Anterior cingulate cortex (tissue), 58 donors: ENCODE measurements around the gene ELP2.

Experiments used
- DNase-seq, 58 donors: peaks; one replicate each; lab custom pipeline; 2025; lab: John Stamatoyannopoulos, UW

ELP2 gene

DNA sequence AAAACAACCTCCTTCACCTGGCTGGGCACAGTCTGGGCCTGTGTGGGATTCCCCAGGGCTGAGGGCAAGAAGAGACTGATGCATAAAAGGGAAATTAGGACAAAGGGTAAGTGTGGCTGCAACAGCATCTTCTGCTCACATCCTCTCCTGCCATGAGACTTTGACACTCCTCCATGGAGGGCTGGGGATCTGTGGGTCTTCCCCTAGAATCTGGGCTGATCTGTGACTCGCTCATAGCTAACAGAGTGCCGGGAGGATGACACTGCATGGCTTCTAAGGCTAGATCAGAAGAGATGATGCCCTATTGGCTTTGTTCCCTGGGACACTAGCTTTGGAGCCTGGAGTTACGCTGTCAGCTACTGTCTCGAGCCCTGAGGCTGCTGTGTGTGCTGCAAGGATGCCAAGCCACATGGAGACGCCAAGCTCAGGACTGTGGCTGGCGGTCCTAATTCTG is 81.9 kb downstream of the ELP2 start:
- DNase-seq = no peak

DNA sequence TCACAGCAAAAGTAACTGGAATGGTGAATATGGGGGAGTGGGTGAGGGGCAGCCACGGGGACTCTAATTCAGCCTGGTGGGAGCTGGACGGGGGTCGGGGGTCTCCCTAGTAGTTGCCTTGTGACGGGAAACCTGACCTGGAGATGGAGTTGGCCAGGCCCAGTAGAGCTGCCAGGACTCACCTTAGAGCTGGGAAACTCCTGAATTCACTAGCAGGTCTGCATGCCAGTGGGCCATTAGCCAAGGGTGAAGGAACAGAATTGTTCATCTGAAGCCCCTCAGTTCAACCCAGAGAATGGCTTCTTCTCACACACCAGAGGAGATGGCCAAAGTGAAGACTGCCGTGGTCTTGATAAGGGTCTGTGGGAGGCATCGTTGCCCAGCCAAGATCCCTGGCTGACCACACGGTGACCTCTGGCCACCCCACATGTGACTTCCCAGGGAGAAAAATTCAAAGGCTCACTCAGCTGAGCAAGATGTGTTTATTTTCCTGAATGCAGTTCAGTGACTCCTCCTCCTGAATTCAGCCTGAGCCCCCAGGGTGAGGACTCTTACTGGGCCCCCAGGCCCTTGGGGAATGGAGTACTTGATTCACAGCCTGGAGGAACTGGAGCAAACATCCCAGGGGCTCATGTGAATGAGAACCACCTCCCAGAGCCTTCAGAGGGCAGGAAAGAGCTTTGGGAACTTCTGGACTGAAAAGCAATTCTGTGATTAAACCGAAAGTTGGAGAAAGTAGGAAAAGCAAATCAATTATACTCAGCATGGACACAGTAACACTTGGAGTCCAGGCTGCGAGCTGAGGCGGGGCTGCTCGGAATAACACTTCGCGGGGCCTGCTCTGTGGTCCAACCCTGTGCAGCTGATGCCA is 82.8 kb downstream of the ELP2 start:
- peak in 2 of 58 donors; percentile 6 to 19 for DNase-seq

DNA sequence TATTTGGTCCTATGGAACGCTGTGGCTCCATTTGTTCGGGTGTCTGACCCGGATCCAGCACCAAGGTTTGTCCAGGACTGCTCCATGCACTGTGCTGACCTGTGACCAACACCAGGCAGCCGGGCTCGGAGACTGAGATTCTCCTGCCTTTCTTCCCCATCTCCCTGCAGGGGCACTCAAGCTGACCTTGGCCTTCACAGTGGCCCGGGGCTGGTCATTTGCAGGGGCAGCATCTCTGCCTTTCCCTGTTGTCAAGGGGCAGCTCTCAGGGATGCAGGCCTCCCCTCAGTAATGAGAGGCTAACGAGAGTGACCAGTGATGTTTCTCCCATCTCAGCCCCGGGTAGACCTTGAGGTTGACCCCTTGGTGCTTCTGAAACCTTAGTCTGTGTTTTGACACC is 85.1 kb downstream of the ELP2 start:
- no peak for DNase-seq

DNA sequence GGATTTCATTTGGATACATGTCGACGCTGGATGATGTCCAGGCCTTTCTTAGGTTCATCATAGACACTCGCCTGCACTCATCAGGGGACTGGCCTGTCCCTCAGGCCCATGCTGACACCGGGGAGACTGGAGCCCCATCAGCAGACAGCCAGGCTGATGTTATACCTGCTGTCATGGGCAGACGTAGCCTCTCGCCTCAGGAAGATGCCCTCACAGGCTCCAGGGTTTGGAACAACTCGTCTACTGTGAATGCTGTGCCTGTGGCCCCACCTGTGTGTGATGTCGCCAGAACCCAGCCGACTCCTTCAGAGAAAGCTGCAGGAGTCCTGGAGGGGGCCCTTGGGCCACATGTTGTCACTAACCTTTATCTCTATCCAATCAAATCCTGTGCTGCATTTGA is 85.9 kb downstream of the ELP2 start:
- no peak for DNase-seq

DNA sequence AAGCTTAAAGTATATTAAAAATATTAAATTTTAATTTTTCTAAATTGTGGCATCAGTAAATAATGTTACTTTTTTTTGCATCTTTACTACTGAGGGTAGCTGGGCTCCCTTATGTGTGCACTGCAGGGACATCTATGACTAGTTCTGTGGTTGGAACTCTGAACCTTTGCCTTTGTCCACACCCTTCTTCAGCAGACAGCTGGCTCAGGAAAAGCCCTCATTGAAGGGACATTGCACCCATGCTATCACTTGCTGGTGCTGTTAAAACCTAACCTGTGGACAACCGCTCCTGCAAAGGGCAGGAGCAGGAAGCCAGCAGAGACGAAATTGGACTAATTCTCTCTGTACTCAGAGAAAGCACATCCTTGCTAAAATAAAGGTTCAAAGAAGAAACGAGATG is 87.6 kb downstream of the ELP2 start:
- no peak for DNase-seq

DNA sequence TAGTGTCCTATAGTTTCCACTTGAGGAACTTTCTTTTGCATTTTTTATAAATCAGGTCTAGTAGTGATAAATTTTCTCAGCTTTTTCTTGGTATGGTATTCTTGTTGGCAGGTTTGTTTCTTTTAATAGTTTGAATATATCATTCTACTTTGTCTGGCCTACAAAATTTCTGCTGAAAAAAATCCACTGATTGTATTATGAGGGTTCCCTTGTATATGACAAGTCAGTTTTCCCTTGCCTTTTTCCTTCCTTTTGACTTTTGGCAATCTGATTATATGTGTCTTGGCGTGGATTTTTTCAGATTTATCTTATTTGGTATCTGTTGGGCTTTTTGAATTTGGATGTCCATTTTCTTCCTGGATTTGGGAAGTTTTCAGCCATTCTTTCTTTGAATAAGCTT is 99.5 kb downstream of the ELP2 start:
- DNase-seq = no peak
